H9 (cell line): Measurements from ENCODE around the gene LINC00632. TPM values are rescaled to one million over a fixed set of nuclear protein-coding genes. Genes with fewer than 3 reads are reported as not detected.

ENCODE experiments used
- DNase-seq: peaks from one replicate; pipeline ENCODE4 v3.0.0-alpha.2; 2017
- H2AFZ ChIP-seq: one replicate; pipeline ENCODE4 v1.6.1; 2013; ENCODE audit warnings: mild to moderate bottlenecking, low read length, control low read depth, moderate library complexity
- H2AK5ac ChIP-seq: 2 replicates; pipeline ENCODE4 v1.6.1; 2013; ENCODE audit warnings: low read length, control low read depth, mixed read lengths; ENCODE audit not compliant: insufficient read length
- H2BK120ac ChIP-seq: one replicate; pipeline ENCODE4 v1.6.1; 2013; ENCODE audit warnings: low read depth, mild to moderate bottlenecking, low read length, control low read depth, inconsistent platforms; ENCODE audit not compliant: poor library complexity, severe bottlenecking
- H2BK12ac ChIP-seq: 2 replicates; pipeline ENCODE4 v1.6.1; 2013; ENCODE audit warnings: low read length, control low read depth, mixed read lengths, low read depth; ENCODE audit not compliant: insufficient read length
- H2BK15ac ChIP-seq: 2 replicates; pipeline ENCODE4 v1.6.1; 2013; ENCODE audit warnings: low read depth, low read length, control low read depth
- H2BK20ac ChIP-seq: one replicate; pipeline ENCODE4 v1.6.1; 2013; ENCODE audit warnings: low read depth, mild to moderate bottlenecking, low read length, control low read depth, inconsistent platforms; ENCODE audit not compliant: poor library complexity, severe bottlenecking
- H2BK5ac ChIP-seq: 2 replicates; pipeline ENCODE4 v1.6.1; 2013; ENCODE audit warnings: low read length, control low read depth, mixed read lengths; ENCODE audit not compliant: insufficient read length
- H3K14ac ChIP-seq: 2 replicates; pipeline ENCODE4 v1.6.1; 2013; ENCODE audit warnings: low read length, control low read depth; ENCODE audit not compliant: insufficient read depth
- H3K18ac ChIP-seq: 2 replicates; pipeline ENCODE4 v1.6.1; 2013; ENCODE audit warnings: low read depth, mild to moderate bottlenecking, mixed read lengths, low read length, control low read depth; ENCODE audit not compliant: insufficient read length
- H3K23ac ChIP-seq: 2 replicates; pipeline ENCODE4 v1.6.1; 2013; ENCODE audit warnings: low read length, control low read depth, mixed read lengths, low read depth; ENCODE audit not compliant: insufficient read length
- H3K23me2 ChIP-seq: 2 replicates; pipeline ENCODE4 v1.6.1; 2013; ENCODE audit warnings: low read depth, mild to moderate bottlenecking, mixed read lengths, low read length, control low read depth; ENCODE audit not compliant: insufficient read length, poor library complexity, severe bottlenecking
- H3K27ac ChIP-seq: 2 replicates; pipeline ENCODE4 v1.5.1; 2013; ENCODE audit warnings: low read length, control low read depth, mixed read lengths, low read depth; ENCODE audit not compliant: insufficient read length
- H3K27me3 ChIP-seq: 2 replicates; pipeline ENCODE4 v1.6.1; 2013; ENCODE audit warnings: low read length, control low read depth, inconsistent platforms; ENCODE audit not compliant: insufficient read depth
- H3K4ac ChIP-seq: 2 replicates; pipeline ENCODE4 v1.6.1; 2013; ENCODE audit warnings: low read depth, mild to moderate bottlenecking, control low read depth, inconsistent platforms, low read length, moderate library complexity
- H3K4me1 ChIP-seq: 2 replicates; pipeline ENCODE4 v1.6.1; 2013; ENCODE audit warnings: low read length, control low read depth, inconsistent platforms; ENCODE audit not compliant: insufficient read depth
- H3K4me2 ChIP-seq: 2 replicates; pipeline ENCODE4 v1.6.1; 2013; ENCODE audit warnings: low read length, control low read depth, mixed read lengths; ENCODE audit not compliant: insufficient read length, insufficient read depth
- H3K56ac ChIP-seq: 2 replicates; pipeline ENCODE4 v1.6.1; 2013; ENCODE audit warnings: low read depth, mild to moderate bottlenecking, mixed read lengths, low read length, control low read depth; ENCODE audit not compliant: insufficient read length
- H3K79me1 ChIP-seq: 2 replicates; pipeline ENCODE4 v1.6.1; 2013; ENCODE audit warnings: low read depth, mild to moderate bottlenecking, moderate library complexity, low read length, control low read depth, inconsistent platforms; ENCODE audit not compliant: insufficient read depth, poor library complexity, severe bottlenecking
- H3K79me2 ChIP-seq: 2 replicates; pipeline ENCODE4 v1.6.1; 2013; ENCODE audit warnings: low read length, control low read depth, inconsistent platforms; ENCODE audit not compliant: insufficient read depth
- H3K9ac ChIP-seq: 2 replicates; pipeline ENCODE4 v1.6.1; 2013; ENCODE audit warnings: low read length, control low read depth, mixed read lengths; ENCODE audit not compliant: insufficient read length; ENCODE audit errors: extremely low read depth
- H3K9me3 ChIP-seq: one replicate; pipeline ENCODE4 v1.6.1; 2013; ENCODE audit warnings: low read depth, low read length, inconsistent platforms; ENCODE audit not compliant: control insufficient read depth
- H3T11ph ChIP-seq: one replicate; pipeline ENCODE4 v1.6.1; 2013; ENCODE audit warnings: mild to moderate bottlenecking, low read length, control low read depth, inconsistent platforms
- H4K20me1 ChIP-seq: one replicate; pipeline ENCODE4 v1.6.1; 2013; ENCODE audit not compliant: control insufficient read depth, insufficient read length, insufficient read depth
- H4K5ac ChIP-seq: 2 replicates; pipeline ENCODE4 v1.6.1; 2013; ENCODE audit warnings: low read depth, mild to moderate bottlenecking, mixed read lengths, low read length, control low read depth; ENCODE audit not compliant: insufficient read length
- H4K8ac ChIP-seq: replicated peaks from 2 replicates; pipeline ENCODE4 v1.6.1; 2013; ENCODE audit warnings: low read length, control low read depth, mixed read lengths, low read depth; ENCODE audit not compliant: insufficient read length
- H4K91ac ChIP-seq: 2 replicates; pipeline ENCODE4 v1.6.1; 2013; ENCODE audit warnings: low read depth, mild to moderate bottlenecking, moderate library complexity, mixed read lengths, low read length, control low read depth; ENCODE audit not compliant: insufficient read length
- H3K27ac Mint-ChIP-seq, 3 experiments: 2 replicates in 2 of 3; 3 replicates in 1 of 3; pipeline ENCODE4 v1.8.0; 2020 to 2021; ENCODE audit warnings: mixed read lengths in 3 of 3, mild to moderate bottlenecking in 1 of 3, moderate library complexity in 1 of 3
- H3K27me3 Mint-ChIP-seq: 2 replicates; pipeline ENCODE4 v1.8.0; 2021; ENCODE audit warnings: low read depth, mild to moderate bottlenecking, moderate library complexity, mixed read lengths
- H3K36me3 Mint-ChIP-seq, 3 experiments: 2 replicates in 2 of 3; 3 replicates in 1 of 3; pipeline ENCODE4 v1.8.0; 2020 to 2021; ENCODE audit warnings: low read depth in 3 of 3, mixed read lengths in 3 of 3; ENCODE audit not compliant: insufficient read depth in 1 of 3
- H3K4me1 Mint-ChIP-seq, 2 experiments: 2 replicates each; pipeline ENCODE4 v1.8.0; 2020; ENCODE audit warnings: mixed read lengths in 2 of 2
- H3K4me3 Mint-ChIP-seq, 2 experiments: 2 replicates in 1 of 2; 3 replicates in 1 of 2; pipeline ENCODE4 v1.8.0; 2020 to 2021; ENCODE audit warnings: mild to moderate bottlenecking in 2 of 2, mixed read lengths in 2 of 2, moderate library complexity in 1 of 2
- H3K9me3 Mint-ChIP-seq, 2 experiments: 2 replicates in 1 of 2; 3 replicates in 1 of 2; pipeline ENCODE4 v1.8.0; 2020; ENCODE audit warnings: mild to moderate bottlenecking in 2 of 2, mixed read lengths in 2 of 2, moderate library complexity in 1 of 2
- CTCF ChIP-seq: fragments of 200-600 bp; sonication (generic); conservative IDR thresholded peaks from 3 replicates; pipeline ENCODE4 v1.8.0; 2021; ENCODE audit warnings: antibody characterized with exemption, mild to moderate bottlenecking
- WGBS: extraction: QIAGEN DNeasy Blood & Tissue Kit; methylation state at CpG from one replicate; pipeline ENCODE4 v1.1.7; 2013; ENCODE audit warnings: missing lambda C conversion rate, low lambda C conversion rate, mixed read lengths; ENCODE audit not compliant: insufficient read length; ENCODE audit errors: extremely low coverage; 5-methylcytosine and 5-hydroxymethylcytosine counted together
- total RNA-seq: library from RNA; stranded (reverse); gene quantifications from 2 replicates; pipeline ENCODE4 v1.2.1, GENCODE V29; 2021

LINC00632 gene
- total RNA-seq, 1 experiment from 2014 or later, result 46.3 TPM

GRCh38 chrX:140701480-140701879 lies 8.1 kb upstream of the LINC00632 start:
- no peaks in the 10 kb centered on the region for H3K79me1 ChIP-seq
- H3K79me2 ChIP-seq, result no peaks in the 10 kb centered on the region
- no peak overlapping the region for H2BK12ac ChIP-seq
- H4K91ac ChIP-seq, result no peak overlapping the region
- no peak overlapping the region for H3K4me2 ChIP-seq
- H2BK5ac ChIP-seq, result no peak overlapping the region
- H2AFZ ChIP-seq, result no peak overlapping the region
- H4K20me1 ChIP-seq, result no peaks in the 10 kb centered on the region
- peak; percentile 67 for TF ChIP-seq CTCF
- DNase-seq, result no peak
- no peaks in the 10 kb centered on the region for H3K9me3 ChIP-seq
- no peaks in the 10 kb centered on the region for H3K23me2 ChIP-seq
- no peak overlapping the region for H2AK5ac ChIP-seq
- no CpG with 5 or more reads among the region's 9 CpGs for WGBS
- Mint-ChIP-seq H3K27me3 (no peaks in the 10 kb centered on the region), H3K4me1 (no peaks in the 10 kb centered on the region), H3K4me3 (no peak overlapping the region), H3K9me3 (peaks cover 0 to 20% of the 10 kb centered on the region in 2 experiments; a peak in 2 of 5 replicates), H3K27ac (no peak overlapping the region), H3K36me3 (no peaks in the 10 kb centered on the region)
- H2BK120ac ChIP-seq, result no peak overlapping the region
- no peaks in the 10 kb centered on the region for H3K4me1 ChIP-seq
- no peak overlapping the region for H3K14ac ChIP-seq
- no peak overlapping the region for H3K18ac ChIP-seq
- H2BK15ac ChIP-seq, result no peak overlapping the region
- H3K56ac ChIP-seq, result no peak overlapping the region
- no peak overlapping the region for H3K27ac ChIP-seq
- no peak overlapping the region for H2BK20ac ChIP-seq
- no peak overlapping the region for H4K5ac ChIP-seq
- H3K9ac ChIP-seq, result no peak overlapping the region
- no peaks in the 10 kb centered on the region for H3K27me3 ChIP-seq
- H3K4ac ChIP-seq, result no peak overlapping the region
- H4K8ac ChIP-seq, result no peak overlapping the region
- H3K23ac ChIP-seq, result no peak overlapping the region
- no peak overlapping the region for H3T11ph ChIP-seq
